ENCODE results near the gene CTBP1.

The CTBP1 gene

DNA sequence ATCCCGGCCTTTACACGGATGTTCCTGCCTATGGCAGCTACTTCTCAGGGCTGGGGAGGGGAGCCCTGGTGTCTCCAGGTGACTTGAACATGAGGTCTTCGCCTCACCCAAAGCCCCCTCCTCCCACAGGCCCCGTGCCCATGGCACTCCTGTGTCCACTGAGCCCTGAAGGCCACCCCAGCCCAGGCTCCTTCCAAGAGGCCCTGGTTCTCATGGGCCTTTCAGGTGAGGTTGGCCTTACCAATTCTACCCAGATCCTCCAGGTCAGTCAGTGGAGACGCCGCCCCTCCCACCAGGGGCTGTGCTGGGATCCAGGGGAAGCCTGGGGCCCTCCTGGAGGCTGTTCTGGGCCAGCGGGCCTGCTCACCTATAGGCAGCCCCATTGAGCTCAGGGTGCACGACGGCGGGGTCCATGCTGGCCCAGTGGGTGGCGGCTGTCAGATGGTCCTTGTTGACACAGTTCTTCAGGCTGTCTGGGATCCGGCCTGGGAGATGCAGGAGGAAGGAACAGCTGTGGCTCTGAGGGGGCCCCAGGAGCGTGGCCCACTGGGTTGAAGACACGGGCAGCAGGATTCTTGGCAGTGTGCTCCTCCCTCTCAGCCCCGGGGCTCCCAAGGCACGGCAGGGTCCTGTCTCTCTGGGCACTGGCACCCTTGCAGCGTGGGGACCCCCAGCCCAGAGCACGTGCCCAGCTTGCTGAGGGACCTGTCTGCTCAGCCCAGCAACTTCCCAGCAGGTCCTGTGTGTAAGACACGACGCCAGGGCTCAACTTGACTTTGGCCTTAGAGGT, 36.2 kb downstream of the CTBP1 start:
- H3K4me3 ChIP-seq (ENCODE audit: low read length), result no peak overlapping the region
- TF ChIP-seq CTCF (IDR thresholded peaks at IDR 0.05; ENCODE audit: insufficient read depth, low read depth, low read length, missing control alignments), result no peak
- no peak for DNase-seq (ENCODE audit: low read depth)

DNA sequence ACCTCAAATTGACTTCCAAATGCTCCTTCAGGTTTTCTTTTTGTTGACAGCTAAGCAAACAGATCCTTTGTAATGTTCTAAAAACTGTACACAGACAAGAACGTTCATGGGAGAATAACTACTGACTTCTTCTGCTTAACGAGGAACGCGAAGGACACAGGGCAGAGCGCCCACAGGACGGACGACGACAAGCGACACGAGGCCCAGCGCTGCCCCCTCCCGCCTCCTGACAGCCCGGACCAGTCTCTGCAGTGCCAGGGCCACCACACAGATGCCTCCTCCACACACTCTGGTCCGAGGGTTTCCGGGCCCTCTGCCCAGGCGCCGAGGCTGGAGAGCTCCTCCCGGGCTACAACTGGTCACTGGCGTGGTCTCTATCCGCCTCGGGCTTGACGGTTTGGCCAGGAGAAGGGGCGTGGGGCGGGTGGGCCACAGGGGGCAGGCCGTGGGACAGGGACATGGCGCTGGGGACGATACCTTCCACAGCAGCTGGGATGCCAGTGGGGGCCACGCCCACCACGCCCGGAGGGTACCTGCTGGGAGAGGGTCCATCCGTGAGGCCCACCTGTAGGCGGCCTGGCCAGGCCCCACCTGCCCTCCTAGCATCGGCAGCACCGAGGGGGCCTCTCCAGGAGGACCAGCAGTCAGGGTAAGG, 36.9 kb downstream of the CTBP1 start:
- no peak for TF ChIP-seq CTCF (IDR thresholded peaks at IDR 0.05; ENCODE audit: insufficient read depth, low read depth, low read length, missing control alignments)
- DNase-seq (ENCODE audit: low read depth), result no peak
- H3K4me3 ChIP-seq (ENCODE audit: low read length), result no peak overlapping the region

GRCh38 chr4:1211371-1211770, 37.6 kb downstream of the CTBP1 start:
- DNase-seq (ENCODE audit: low read depth), result no peak
- no peak for TF ChIP-seq CTCF (IDR thresholded peaks at IDR 0.05; ENCODE audit: insufficient read depth, low read depth, low read length, missing control alignments)
- H3K4me3 ChIP-seq (ENCODE audit: low read length), result no peak overlapping the region

- H3K4me3 ChIP-seq (ENCODE audit: low read length), result no peak overlapping the region
- TF ChIP-seq CTCF (IDR thresholded peaks at IDR 0.05; ENCODE audit: insufficient read depth, low read depth, low read length, missing control alignments), result no peak
- no peak for DNase-seq (ENCODE audit: low read depth)
Measured at GRCh38 chr4:1210971-1211370, 38.0 kb downstream of the CTBP1 start.

- no peak for TF ChIP-seq CTCF (IDR thresholded peaks at IDR 0.05; ENCODE audit: insufficient read depth, low read depth, low read length, missing control alignments)
- no peak for DNase-seq (ENCODE audit: low read depth)
- H3K4me3 ChIP-seq (ENCODE audit: low read length), result no peak overlapping the region
Measured at GRCh38 chr4:1210241-1210841, 38.6 kb downstream of the CTBP1 start.

GRCh38 chr4:1209821-1210220, 39.1 kb downstream of the CTBP1 start:
- no peak for DNase-seq (ENCODE audit: low read depth)
- TF ChIP-seq CTCF (IDR thresholded peaks at IDR 0.05; ENCODE audit: insufficient read depth, low read depth, low read length, missing control alignments), result no peak
- H3K4me3 ChIP-seq (ENCODE audit: low read length), result no peak overlapping the region

Measured in epithelial cell of esophagus (primary cell).